Retinal pigment epithelial cell (primary cell): ENCODE data around the gene SUPT3H.
"Not testable (repeated sequence)": the region's sequence is repeated elsewhere in the genome, so short reads cannot be mapped to it uniquely, and the experiment has no call there.

ENCODE experiments used
- DNase-seq: peaks from one replicate; pipeline ENCODE4 v3.0.0-alpha.2; 2010; ENCODE audit warnings: low read depth
- H3K4me3 ChIP-seq: 2 replicates; pipeline ENCODE4 v1.5.1; 2011; ENCODE audit warnings: mild to moderate bottlenecking, low read length, control low read depth, moderate library complexity
- CTCF ChIP-seq: conservative IDR thresholded peaks from 2 replicates; pipeline ENCODE4 v1.5.1; 2011; ENCODE audit warnings: low read depth, low read length, control low read depth, inconsistent platforms

Gene SUPT3H

GRCh38 chr6:45163952-45164766, 213.6 kb downstream of the SUPT3H start:
- no peak for DNase-seq
- no peak for TF ChIP-seq CTCF
- H3K4me3 ChIP-seq: no peak overlapping the region

- no peak for DNase-seq
- no peak overlapping the region for H3K4me3 ChIP-seq
- TF ChIP-seq CTCF: no peak
Observed at GRCh38 chr6:45160305-45160704, 217.4 kb downstream of the SUPT3H start.

- no peak overlapping the region for H3K4me3 ChIP-seq
- no peak for TF ChIP-seq CTCF
- no peak for DNase-seq
Observed at GRCh38 chr6:45156075-45156474, 221.7 kb downstream of the SUPT3H start.

- H3K4me3 ChIP-seq: no peak overlapping the region
- DNase-seq: no peak
- no peak for TF ChIP-seq CTCF
Observed at GRCh38 chr6:45155341-45155894, 222.3 kb downstream of the SUPT3H start.

- TF ChIP-seq CTCF: no peak
Observed at GRCh38 chr6:45154679-45155078, 223.1 kb downstream of the SUPT3H start.

GRCh38 chr6:45148711-45149341, 228.9 kb downstream of the SUPT3H start:
- no peak for DNase-seq
- no peak for TF ChIP-seq CTCF
- no peak overlapping the region for H3K4me3 ChIP-seq

More at GRCh38 chr6:45154679-45155078, 223.1 kb downstream of the SUPT3H start:
- no peak overlapping the region for H3K4me3 ChIP-seq
- DNase-seq: no peak

GRCh38 chr6:45148278-45148677, 229.5 kb downstream of the SUPT3H start:
- no peak for DNase-seq
- H3K4me3 ChIP-seq: no peak overlapping the region
- no peak for TF ChIP-seq CTCF

GRCh38 chr6:45145658-45146057, 232.1 kb downstream of the SUPT3H start:
- H3K4me3 ChIP-seq, DNase-seq: not testable (repeated sequence)
